ENCODE results near the gene DNM2. TPM values are rescaled to one million over a fixed set of nuclear protein-coding genes. Genes with fewer than 3 reads are reported as not detected.

Gene DNM2
- total RNA-seq, 1 donor from 2014 or later = 71.1 TPM

- DNase-seq = no peak
Observed at GRCh38 chr19:10691178-10691881, 26.5 kb upstream of the DNM2 start.

- DNase-seq = no peak
Observed at GRCh38 chr19:10691883-10692282, 26.0 kb upstream of the DNM2 start.

GRCh38 chr19:10692673-10693264 lies 25.1 kb upstream of the DNM2 start:
- no peak for DNase-seq

GRCh38 chr19:10694706-10695307 lies 23.1 kb upstream of the DNM2 start:
- no peak for DNase-seq

- DNase-seq = peak; percentile 89
Observed at GRCh38 chr19:10695401-10696398, 22.2 kb upstream of the DNM2 start.

- no peak for DNase-seq
Observed at GRCh38 chr19:10699650-10700335, 18.1 kb upstream of the DNM2 start.

GRCh38 chr19:10701955-10702525 lies 15.8 kb upstream of the DNM2 start:
- DNase-seq = no peak

- DNase-seq = no peak
Observed at GRCh38 chr19:10706990-10707389, 10.9 kb upstream of the DNM2 start.

- DNase-seq = no peak
Observed at GRCh38 chr19:10707440-10707839, 10.4 kb upstream of the DNM2 start.

- DNase-seq = no peak
Observed at GRCh38 chr19:10708291-10708690, 9.6 kb upstream of the DNM2 start.

- no peak for DNase-seq
Observed at GRCh38 chr19:10712045-10712444, 5.8 kb upstream of the DNM2 start.

GRCh38 chr19:10712754-10713153 lies 5.1 kb upstream of the DNM2 start:
- DNase-seq = no peak

GRCh38 chr19:10713317-10713716 lies 4.6 kb upstream of the DNM2 start:
- DNase-seq = no peak

- DNase-seq = no peak
Observed at GRCh38 chr19:10717054-10717355, 874 bp upstream of the DNM2 start.

- no peak for DNase-seq
Observed at GRCh38 chr19:10718205-10719196, 622 bp downstream of the DNM2 start.

GRCh38 chr19:10719466-10719961 lies 1.6 kb downstream of the DNM2 start:
- no peak for DNase-seq

GRCh38 chr19:10720607-10721125 lies 2.8 kb downstream of the DNM2 start:
- no peak for DNase-seq

GRCh38 chr19:10723591-10723990 lies 5.7 kb downstream of the DNM2 start:
- no peak for DNase-seq

GRCh38 chr19:10724573-10725071 lies 6.7 kb downstream of the DNM2 start:
- DNase-seq = no peak

- DNase-seq = no peak
Observed at GRCh38 chr19:10725415-10725814, 7.5 kb downstream of the DNM2 start.
